ENCODE results near the gene RAB11FIP3. TPM values are rescaled to one million over a fixed set of nuclear protein-coding genes. Genes with fewer than 3 reads are reported as not detected.
"Not testable (repeated sequence)": the region's sequence is repeated elsewhere in the genome, so short reads cannot be mapped to it uniquely, and the experiment has no call there.

The RAB11FIP3 gene, protein sequence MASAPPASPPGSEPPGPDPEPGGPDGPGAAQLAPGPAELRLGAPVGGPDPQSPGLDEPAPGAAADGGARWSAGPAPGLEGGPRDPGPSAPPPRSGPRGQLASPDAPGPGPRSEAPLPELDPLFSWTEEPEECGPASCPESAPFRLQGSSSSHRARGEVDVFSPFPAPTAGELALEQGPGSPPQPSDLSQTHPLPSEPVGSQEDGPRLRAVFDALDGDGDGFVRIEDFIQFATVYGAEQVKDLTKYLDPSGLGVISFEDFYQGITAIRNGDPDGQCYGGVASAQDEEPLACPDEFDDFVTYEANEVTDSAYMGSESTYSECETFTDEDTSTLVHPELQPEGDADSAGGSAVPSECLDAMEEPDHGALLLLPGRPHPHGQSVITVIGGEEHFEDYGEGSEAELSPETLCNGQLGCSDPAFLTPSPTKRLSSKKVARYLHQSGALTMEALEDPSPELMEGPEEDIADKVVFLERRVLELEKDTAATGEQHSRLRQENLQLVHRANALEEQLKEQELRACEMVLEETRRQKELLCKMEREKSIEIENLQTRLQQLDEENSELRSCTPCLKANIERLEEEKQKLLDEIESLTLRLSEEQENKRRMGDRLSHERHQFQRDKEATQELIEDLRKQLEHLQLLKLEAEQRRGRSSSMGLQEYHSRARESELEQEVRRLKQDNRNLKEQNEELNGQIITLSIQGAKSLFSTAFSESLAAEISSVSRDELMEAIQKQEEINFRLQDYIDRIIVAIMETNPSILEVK
- 10 to 100 TPM; 37.9 to 53.0 (median 45.5) TPM for total RNA-seq
- polyA plus RNA-seq: 1 to 10 TPM in 1 of 2 donors, under 1 TPM in 1; 0.71 to 4.0 TPM
- 49.4 reads per million, percentile 71 among the genes with 10 or more reads in this experiment for total RNA-seq

DNA sequence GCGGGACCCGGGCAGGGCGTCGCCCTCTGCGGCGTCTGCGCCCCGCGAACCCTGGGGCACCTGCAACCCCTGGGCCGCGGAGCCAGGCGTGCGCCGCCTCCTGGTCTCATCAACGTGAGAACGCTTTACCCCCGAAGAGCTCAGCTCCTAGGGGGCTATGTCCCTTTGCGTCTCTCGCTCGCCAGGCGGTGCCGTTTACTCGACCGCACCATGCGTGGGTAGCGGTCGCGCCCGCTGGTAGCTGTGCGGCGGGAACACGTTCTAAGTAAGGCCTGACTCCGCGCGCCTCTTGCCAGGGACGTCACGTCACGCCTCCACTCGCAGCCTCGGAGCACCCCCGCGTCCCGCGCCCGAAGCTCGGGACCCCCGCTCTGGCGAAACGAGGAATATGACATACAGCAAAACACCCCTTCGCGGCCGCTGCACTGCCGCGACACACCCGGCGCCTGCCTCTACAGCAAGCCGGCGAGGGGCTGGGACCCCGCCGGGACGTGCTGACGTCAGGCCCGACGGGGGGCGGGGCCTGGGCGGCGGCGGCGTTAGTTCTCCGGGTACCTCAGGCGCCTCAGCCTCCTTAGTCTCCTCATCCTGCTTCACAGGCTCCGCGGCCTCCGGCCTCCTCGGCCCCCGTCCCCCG lies at the start of gene RAB11FIP3:
Gene RAB11FIP3, plus strand, starts transcription at position 568 of the 637 bp plus-strand sequence. CDS start 358 bp downstream, outside the sequence.
- CTCF ChIA-PET: no interaction called here
- intact Hi-C loops (cut with micrococcal nuclease): loop anchor here (1.0 to 2.0 kb wide), 8 partner anchors 22 to 287 kb away; partner anchors contain the start of genes CAPN15 (in 2 of the 2), DECR2 (in 1 of the 2), METTL26 (in 1 of the 2) and NPRL3 (in 1 of the 2)
- peak within 1 kb of the TSS; percentile 83 for H3K4me3 ChIP-seq (ENCODE audit: low read length)
- peaks cover 0 to 3% (median 0%) of the 10 kb centered on the region in 11 donors for H3K9me3 Mint-ChIP-seq
- H3K27ac ChIP-seq (ENCODE audit: low read depth, low read length): peak within 1 kb of the TSS; percentile 92
- POLR2A ChIA-PET: interaction anchor here (1.0 to 1.3 kb wide), 3 partner anchors 23 to 55 kb away, joined by 4 to 5 read pairs (median 4); partner anchors contain the start of genes DECR2 and MRPL28
- H3K4me3 Mint-ChIP-seq: peak within 1 kb of the TSS; percentile 78 to 92 (median 88)
- peaks cover 0 to 18% (median 0%) of the 10 kb centered on the region in 5 donors for H3K27me3 Mint-ChIP-seq
- ATAC-seq (peak; percentile 94), DNase-seq (peak; percentile 80 to 91 (median 87))
- no peaks in the 10 kb centered on the region for H3K36me3 ChIP-seq (ENCODE audit: control insufficient read depth in 2 of 3, insufficient read depth in 3 of 3, low read length in 3 of 3)
- peak within 1 kb of the TSS in 8 of 9 donors; percentile 78 to 95 (median 90) for H3K27ac Mint-ChIP-seq
- no peaks in the 10 kb centered on the region for H3K9me3 ChIP-seq (ENCODE audit: control insufficient read depth in 2 of 3, low read length in 3 of 3)
- H3K4me1 ChIP-seq (ENCODE audit: control insufficient read depth in 2 of 2, insufficient read depth in 2 of 2, low read length in 2 of 2): peaks cover 10 to 17% of the 10 kb centered on the region in 2 donors
- peaks cover 0 to 11% (median 0%) of the 10 kb centered on the region in 5 donors for H3K36me3 Mint-ChIP-seq
- H3K27me3 ChIP-seq (ENCODE audit: control insufficient read depth in 2 of 2, insufficient read depth in 2 of 2, low read length in 2 of 2): no peaks in the 10 kb centered on the region
- peaks cover 22 to 39% (median 32%) of the 10 kb centered on the region in 7 donors for H3K4me1 Mint-ChIP-seq

DNA sequence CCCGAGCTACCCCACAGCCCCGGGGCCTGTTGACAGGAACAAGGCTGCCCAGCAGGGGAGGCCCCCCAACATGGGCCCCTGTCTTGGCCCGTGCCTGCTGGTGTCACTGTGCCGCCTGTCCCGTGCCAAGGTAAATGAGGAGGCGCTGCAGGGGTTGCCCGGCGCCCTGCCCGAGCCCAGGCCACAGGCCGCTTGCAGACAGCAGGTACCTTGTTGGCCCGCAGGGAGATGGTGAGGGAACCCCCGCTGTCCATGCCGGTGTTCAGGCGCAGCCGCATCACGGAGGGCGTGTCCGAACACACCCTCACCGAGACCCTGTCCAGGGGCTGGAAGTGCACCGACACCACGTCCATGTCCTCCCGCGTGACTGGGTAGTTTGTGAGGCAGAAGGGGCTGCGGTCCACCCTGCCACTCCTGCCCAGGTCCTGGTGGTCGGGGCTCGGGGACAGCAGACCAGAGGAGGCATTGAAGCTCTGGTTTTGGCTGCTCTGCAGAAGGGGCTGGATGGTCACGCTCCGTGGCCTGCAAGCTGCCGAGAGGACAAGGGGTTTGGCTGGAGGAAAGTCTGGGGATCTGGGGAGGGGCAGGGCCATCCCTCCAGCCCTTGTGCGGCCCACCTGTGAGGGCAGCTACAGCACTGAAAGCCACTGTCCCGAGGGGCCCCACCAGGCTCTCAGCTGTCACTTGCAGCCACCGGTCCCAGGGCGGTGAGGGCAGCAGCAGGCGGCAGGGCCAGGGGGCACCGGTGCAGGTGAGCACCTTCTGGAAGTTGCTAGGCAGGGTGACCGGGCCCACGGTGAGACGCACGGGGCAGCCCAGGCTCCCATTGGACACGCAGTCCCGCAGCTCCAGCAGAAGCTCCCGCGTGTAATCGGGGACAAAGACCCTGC lies 49.3 kb upstream of the RAB11FIP3 start:
- intact Hi-C loops (cut with micrococcal nuclease): no loop called here
- peaks cover 0 to 68% (median 8%) of the 10 kb centered on the region in 3 experiments for H3K36me3 ChIP-seq (ENCODE audit: control insufficient read depth in 2 of 3, insufficient read depth in 3 of 3, low read length in 3 of 3)
- no peaks in the 10 kb centered on the region for H3K9me3 ChIP-seq (ENCODE audit: control insufficient read depth in 2 of 3, low read length in 3 of 3)
- ChIA-PET POLR2A (no interaction called here), CTCF (interaction anchor here (1.6 kb wide), 1 partner anchor 14 kb away, joined by 6 read pairs; no protein-coding TSS in a partner anchor)
- peaks cover 4 to 31% (median 9%) of the 10 kb centered on the region in 7 donors for H3K4me1 Mint-ChIP-seq
- H3K4me3 ChIP-seq (ENCODE audit: low read length): no peak overlapping the region
- H3K4me3 Mint-ChIP-seq: no peak overlapping the region
- DNase-seq (no peak), ATAC-seq (no peak)
- no peaks in the 10 kb centered on the region for H3K27me3 ChIP-seq (ENCODE audit: control insufficient read depth in 2 of 2, insufficient read depth in 2 of 2, low read length in 2 of 2)
- no peaks in the 10 kb centered on the region for H3K27me3 Mint-ChIP-seq
- H3K4me1 ChIP-seq (ENCODE audit: control insufficient read depth in 2 of 2, insufficient read depth in 2 of 2, low read length in 2 of 2): peaks cover 7 to 10% of the 10 kb centered on the region in 2 donors
- H3K9me3 Mint-ChIP-seq: no peaks in the 10 kb centered on the region
- H3K36me3 Mint-ChIP-seq: peaks cover 0 to 9% (median 0%) of the 10 kb centered on the region in 5 donors
- no peak overlapping the region for H3K27ac ChIP-seq (ENCODE audit: low read depth, low read length)
- no peak overlapping the region for H3K27ac Mint-ChIP-seq

DNA sequence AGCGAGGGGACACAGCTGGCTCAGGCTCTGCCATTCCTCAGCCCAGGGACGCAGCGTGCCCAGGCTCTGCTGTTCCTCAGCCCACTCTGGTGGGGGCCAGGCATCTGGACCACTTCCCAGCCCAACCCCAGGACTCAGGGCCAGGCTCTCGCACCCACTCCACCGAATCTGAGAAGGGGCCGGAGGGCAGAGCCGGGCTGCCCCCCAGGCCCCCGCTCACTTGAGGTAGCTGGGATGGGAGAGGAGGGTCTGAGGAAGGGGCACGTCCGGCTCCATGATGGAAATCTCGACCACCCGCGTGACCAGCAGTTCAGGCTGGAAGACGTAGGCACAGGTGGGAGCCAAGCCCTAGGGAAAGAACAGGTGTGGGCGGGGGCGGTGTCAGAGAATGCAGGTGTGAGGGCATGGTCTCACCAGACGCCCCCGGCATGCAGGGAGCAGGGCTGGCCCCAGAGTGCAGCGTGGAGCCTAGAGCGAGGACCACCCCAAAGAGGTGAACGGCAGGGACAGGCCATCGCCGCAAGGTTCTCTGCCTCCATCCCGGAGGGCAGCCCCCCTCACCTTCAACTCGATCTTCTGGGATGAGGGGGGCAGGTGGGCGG lies 48.5 kb upstream of the RAB11FIP3 start:
- Histone ChIP-seq H3K9me3 (ENCODE audit: control insufficient read depth in 2 of 3, low read length in 3 of 3) (no peaks in the 10 kb centered on the region), H3K36me3 (ENCODE audit: control insufficient read depth in 2 of 3, insufficient read depth in 3 of 3, low read length in 3 of 3) (peaks cover 0 to 62% (median 8%) of the 10 kb centered on the region in 3 experiments), H3K4me3 (ENCODE audit: low read length) (no peak overlapping the region), H3K27ac (ENCODE audit: low read depth, low read length) (no peak overlapping the region), H3K4me1 (ENCODE audit: control insufficient read depth in 2 of 2, insufficient read depth in 2 of 2, low read length in 2 of 2) (peaks cover 7 to 10% of the 10 kb centered on the region in 2 donors), H3K27me3 (ENCODE audit: control insufficient read depth in 2 of 2, insufficient read depth in 2 of 2, low read length in 2 of 2) (no peaks in the 10 kb centered on the region)
- CTCF ChIA-PET: interaction anchor here (1.6 kb wide), 1 partner anchor 15 kb away, joined by 6 read pairs; no protein-coding TSS in a partner anchor
- H3K36me3 Mint-ChIP-seq: peaks cover 0 to 6% (median 0%) of the 10 kb centered on the region in 5 donors
- no peak for ATAC-seq
- no peaks in the 10 kb centered on the region for H3K9me3 Mint-ChIP-seq
- peaks cover 2 to 28% (median 8%) of the 10 kb centered on the region in 7 donors for H3K4me1 Mint-ChIP-seq
- H3K27me3 Mint-ChIP-seq: no peaks in the 10 kb centered on the region
- H3K27ac Mint-ChIP-seq: peak overlapping the region in 1 of 9 donors; percentile 41
- H3K4me3 Mint-ChIP-seq: no peak overlapping the region
- intact Hi-C loops (cut with micrococcal nuclease): no loop called here
- no peak for DNase-seq
- POLR2A ChIA-PET: no interaction called here

DNA sequence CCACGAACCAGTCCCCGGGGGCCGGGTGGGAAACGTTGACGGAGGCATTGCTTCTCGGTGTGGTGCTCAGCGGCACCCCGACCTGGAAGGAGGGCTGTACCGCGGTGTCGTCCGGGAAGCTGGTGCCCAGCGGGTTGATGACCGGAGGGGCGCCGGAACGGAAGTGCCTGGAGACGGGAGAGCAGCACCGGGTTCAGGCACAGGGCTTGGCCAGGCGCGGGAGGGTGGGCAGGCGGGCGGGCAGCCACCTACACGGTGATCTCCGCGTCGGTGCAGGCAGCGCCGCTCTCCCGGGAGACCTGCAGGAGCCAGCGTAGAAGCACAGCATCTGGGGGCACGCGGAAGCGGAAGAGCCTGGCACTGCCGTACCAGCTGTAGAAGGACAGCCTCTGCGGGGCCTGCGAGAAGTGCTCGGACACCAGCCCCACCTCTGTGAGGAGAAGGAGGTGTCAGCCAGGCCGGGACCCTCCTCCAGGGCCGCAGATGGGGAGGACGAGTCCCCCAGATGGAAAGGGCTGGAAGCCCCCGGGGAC lies 48.0 kb upstream of the RAB11FIP3 start:
- H3K4me1 Mint-ChIP-seq: peaks cover 0 to 27% (median 8%) of the 10 kb centered on the region in 7 donors
- CTCF ChIA-PET: interaction anchor here (1.6 kb wide), 1 partner anchor 15 kb away, joined by 6 read pairs; no protein-coding TSS in a partner anchor

DNA sequence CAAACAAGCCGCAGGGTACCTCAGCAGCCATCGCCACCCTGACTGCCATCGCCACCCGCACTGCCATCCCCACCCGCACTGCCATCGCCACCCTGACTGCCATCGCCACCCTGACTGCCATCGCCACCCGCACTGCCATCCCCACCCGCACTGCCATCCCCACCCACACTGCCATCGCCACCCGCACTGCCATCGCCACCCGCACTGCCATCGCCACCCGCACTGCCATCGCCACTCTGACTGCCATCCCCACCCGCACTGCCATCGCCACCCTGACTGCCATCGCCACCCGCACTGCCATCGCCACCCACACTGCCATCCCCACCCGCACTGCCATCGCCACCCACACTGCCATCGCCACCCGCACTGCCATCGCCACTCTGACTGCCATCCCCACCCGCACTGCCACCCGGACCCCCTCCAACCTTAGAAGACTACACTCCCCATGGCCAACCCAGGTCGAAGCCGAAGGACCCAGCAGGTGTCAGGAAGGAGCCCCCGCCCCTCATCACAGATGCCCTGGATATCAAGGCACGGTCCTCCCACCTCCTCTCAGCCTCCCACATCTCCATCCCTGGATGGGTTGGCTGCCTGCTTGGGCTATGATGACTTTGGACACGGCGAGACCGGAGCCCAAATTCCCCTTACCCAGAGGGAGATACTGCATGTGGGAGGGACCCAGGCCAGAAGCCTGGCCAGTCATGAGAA lies 47.2 kb upstream of the RAB11FIP3 start:
- peaks cover 13 to 14% of the 10 kb centered on the region in 2 donors for H3K4me1 ChIP-seq (ENCODE audit: control insufficient read depth in 2 of 2, insufficient read depth in 2 of 2, low read length in 2 of 2)
- H3K36me3 Mint-ChIP-seq; DNase-seq; H3K9me3 ChIP-seq (ENCODE audit: control insufficient read depth in 2 of 3, low read length in 3 of 3); intact Hi-C loops (cut with micrococcal nuclease); ATAC-seq; H3K9me3 Mint-ChIP-seq; H3K4me3 ChIP-seq (ENCODE audit: low read length); H3K27me3 Mint-ChIP-seq; CTCF ChIA-PET; H3K27me3 ChIP-seq (ENCODE audit: control insufficient read depth in 2 of 2, insufficient read depth in 2 of 2, low read length in 2 of 2): not testable (repeated sequence)
- peaks cover 0 to 48% (median 8%) of the 10 kb centered on the region in 3 experiments for H3K36me3 ChIP-seq (ENCODE audit: control insufficient read depth in 2 of 3, insufficient read depth in 3 of 3, low read length in 3 of 3)
- peak overlapping the region in 6 of 9 donors; percentile 22 to 97 (median 78) for H3K27ac Mint-ChIP-seq
- H3K27ac ChIP-seq (ENCODE audit: low read depth, low read length): peak overlapping the region; percentile 81
- peaks cover 2 to 28% (median 13%) of the 10 kb centered on the region in 7 donors for H3K4me1 Mint-ChIP-seq
- H3K4me3 Mint-ChIP-seq: peak overlapping the region in 4 of 10 donors; percentile 25 to 88 (median 70)
- POLR2A ChIA-PET: interaction anchor here (1.5 to 7.7 kb wide), 3 partner anchors 7 to 19 kb away, joined by 3 to 120 read pairs (median 59); partner anchors contain the start of genes DECR2, MRPL28 and NME4

More for the DNA sequence above, 48.0 kb upstream of the RAB11FIP3 start:
- no peak overlapping the region for H3K27ac Mint-ChIP-seq
- peaks cover 0 to 5% (median 0%) of the 10 kb centered on the region in 5 donors for H3K36me3 Mint-ChIP-seq
- no peaks in the 10 kb centered on the region for H3K27me3 ChIP-seq (ENCODE audit: control insufficient read depth in 2 of 2, insufficient read depth in 2 of 2, low read length in 2 of 2)
- no peak overlapping the region for H3K4me3 Mint-ChIP-seq
- no peak overlapping the region for H3K4me3 ChIP-seq (ENCODE audit: low read length)
- H3K27ac ChIP-seq (ENCODE audit: low read depth, low read length): no peak overlapping the region
- H3K9me3 ChIP-seq (ENCODE audit: control insufficient read depth in 2 of 3, low read length in 3 of 3): no peaks in the 10 kb centered on the region
- intact Hi-C loops (cut with micrococcal nuclease): no loop called here
- no peak for DNase-seq
- ATAC-seq: no peak
- H3K4me1 ChIP-seq (ENCODE audit: control insufficient read depth in 2 of 2, insufficient read depth in 2 of 2, low read length in 2 of 2): peaks cover 7 to 10% of the 10 kb centered on the region in 2 donors
- peaks cover 0 to 2% (median 0%) of the 10 kb centered on the region in 5 donors for H3K27me3 Mint-ChIP-seq
- H3K36me3 ChIP-seq (ENCODE audit: control insufficient read depth in 2 of 3, insufficient read depth in 3 of 3, low read length in 3 of 3): peaks cover 0 to 56% (median 8%) of the 10 kb centered on the region in 3 experiments
- H3K9me3 Mint-ChIP-seq: no peaks in the 10 kb centered on the region
- POLR2A ChIA-PET: no interaction called here
